HG03159 (cell line): ENCODE results near the gene SCN11A.

Source experiments
- ATAC-seq: cut with Tn5 transposase; IDR thresholded peaks from one replicate; pipeline ENCODE4 v1.9.1; 2021; ENCODE audit warnings: mild to moderate bottlenecking, moderate library complexity; ENCODE audit not compliant: unreplicated experiment

Gene SCN11A

GRCh38 chr3:39011191-39011736, 40.5 kb downstream of the SCN11A start:
- ATAC-seq, result no peak

DNA sequence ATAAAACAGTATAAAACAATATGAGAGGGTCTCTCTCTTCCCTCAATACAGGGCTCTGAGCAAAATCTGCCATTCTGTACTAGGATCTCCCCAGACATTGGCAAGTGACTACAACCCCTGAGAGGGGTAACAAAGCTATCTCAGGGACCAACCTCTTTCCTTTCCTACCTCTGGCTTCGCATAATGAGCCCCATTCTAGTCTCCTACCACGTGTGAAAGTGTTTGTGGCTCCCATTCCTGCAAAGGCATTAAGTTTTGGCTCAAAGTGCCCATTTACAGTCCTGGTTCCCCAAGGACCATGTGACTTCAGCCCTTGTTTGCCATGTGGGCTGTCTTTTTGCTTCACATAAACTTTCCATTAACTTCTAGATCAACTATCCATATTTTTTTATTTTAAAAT, 46.4 kb downstream of the SCN11A start:
- no peak for ATAC-seq
